ENCODE results near the gene SLC6A9. TPM values are rescaled to one million over a fixed set of nuclear protein-coding genes. Genes with fewer than 3 reads are reported as not detected.
A peak's percentile ranks its signal among the peaks of the same experiment; 100 is the strongest.

Gene SLC6A9
- total RNA-seq, 3 donors from 2014 or later, result 21.1 to 52.5 (median 38.1) TPM

GRCh38 chr1:44043176-44044070, 12.2 kb upstream of the SLC6A9 start:
- intact Hi-C loops (cut with DNase I, micrococcal nuclease), result no loop called here
- ATAC-seq (peak; percentile 31), DNase-seq (no peak)

GRCh38 chr1:44040846-44041245, 9.6 kb upstream of the SLC6A9 start:
- ATAC-seq (no peak), DNase-seq (no peak)
- Histone ChIP-seq H3K9me3 (no peaks in the 10 kb centered on the region), H3K4me1 (ENCODE audit: low read depth) (peaks cover 6% of the 10 kb centered on the region), H3K36me3 (ENCODE audit: low read depth) (no peaks in the 10 kb centered on the region), H3K4me3 (no peak overlapping the region)
- intact Hi-C loops (cut with DNase I, micrococcal nuclease), result no loop called here
- no peak for TF ChIP-seq CTCF (IDR thresholded peaks at IDR 0.05)

More at GRCh38 chr1:44043176-44044070, 12.2 kb upstream of the SLC6A9 start:
- H3K4me3 ChIP-seq, result no peak overlapping the region
- H3K4me1 ChIP-seq (ENCODE audit: low read depth), result no peaks in the 10 kb centered on the region
- no peaks in the 10 kb centered on the region for H3K9me3 ChIP-seq
- H3K36me3 ChIP-seq (ENCODE audit: low read depth), result no peaks in the 10 kb centered on the region
- TF ChIP-seq CTCF (IDR thresholded peaks at IDR 0.05), result no peak

- TF ChIP-seq CTCF (IDR thresholded peaks at IDR 0.05), result no peak
- Histone ChIP-seq H3K36me3 (ENCODE audit: low read depth) (no peaks in the 10 kb centered on the region), H3K9me3 (no peaks in the 10 kb centered on the region), H3K4me1 (ENCODE audit: low read depth) (peaks cover 8% of the 10 kb centered on the region), H3K4me3 (no peak overlapping the region)
- intact Hi-C loops (cut with DNase I, micrococcal nuclease), result no loop called here
- DNase-seq (no peak), ATAC-seq (no peak)
Observed at GRCh38 chr1:44040418-44040817, 9.2 kb upstream of the SLC6A9 start.

- Histone ChIP-seq H3K4me1 (ENCODE audit: low read depth) (peaks cover 8% of the 10 kb centered on the region), H3K9me3 (no peaks in the 10 kb centered on the region), H3K36me3 (ENCODE audit: low read depth) (no peaks in the 10 kb centered on the region), H3K4me3 (no peak overlapping the region)
- intact Hi-C loops (cut with DNase I, micrococcal nuclease), result no loop called here
- TF ChIP-seq CTCF (IDR thresholded peaks at IDR 0.05), result no peak
- DNase-seq (no peak), ATAC-seq (no peak)
Observed at GRCh38 chr1:44038876-44039657, 7.8 kb upstream of the SLC6A9 start.

- intact Hi-C loops (cut with DNase I, micrococcal nuclease), result no loop called here
- Histone ChIP-seq H3K36me3 (ENCODE audit: low read depth) (no peaks in the 10 kb centered on the region), H3K4me3 (no peak overlapping the region), H3K4me1 (ENCODE audit: low read depth) (peaks cover 11% of the 10 kb centered on the region), H3K9me3 (no peaks in the 10 kb centered on the region)
- ATAC-seq (no peak), DNase-seq (no peak)
- TF ChIP-seq CTCF (IDR thresholded peaks at IDR 0.05), result no peak
Observed at GRCh38 chr1:44037154-44037553, 5.9 kb upstream of the SLC6A9 start.
